ENCODE data around the gene ATP6V0B.

GRCh38 chr1:43969416-43969745, 5.4 kb upstream of the ATP6V0B start:
- no peak for TF ChIP-seq POLR2A (IDR thresholded peaks at IDR 0.05; ENCODE audit: low read depth)
- no peak for TF ChIP-seq EP300 (IDR thresholded peaks at IDR 0.05)
- TF ChIP-seq, protein P1, sequence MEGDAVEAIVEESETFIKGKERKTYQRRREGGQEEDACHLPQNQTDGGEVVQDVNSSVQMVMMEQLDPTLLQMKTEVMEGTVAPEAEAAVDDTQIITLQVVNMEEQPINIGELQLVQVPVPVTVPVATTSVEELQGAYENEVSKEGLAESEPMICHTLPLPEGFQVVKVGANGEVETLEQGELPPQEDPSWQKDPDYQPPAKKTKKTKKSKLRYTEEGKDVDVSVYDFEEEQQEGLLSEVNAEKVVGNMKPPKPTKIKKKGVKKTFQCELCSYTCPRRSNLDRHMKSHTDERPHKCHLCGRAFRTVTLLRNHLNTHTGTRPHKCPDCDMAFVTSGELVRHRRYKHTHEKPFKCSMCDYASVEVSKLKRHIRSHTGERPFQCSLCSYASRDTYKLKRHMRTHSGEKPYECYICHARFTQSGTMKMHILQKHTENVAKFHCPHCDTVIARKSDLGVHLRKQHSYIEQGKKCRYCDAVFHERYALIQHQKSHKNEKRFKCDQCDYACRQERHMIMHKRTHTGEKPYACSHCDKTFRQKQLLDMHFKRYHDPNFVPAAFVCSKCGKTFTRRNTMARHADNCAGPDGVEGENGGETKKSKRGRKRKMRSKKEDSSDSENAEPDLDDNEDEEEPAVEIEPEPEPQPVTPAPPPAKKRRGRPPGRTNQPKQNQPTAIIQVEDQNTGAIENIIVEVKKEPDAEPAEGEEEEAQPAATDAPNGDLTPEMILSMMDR (IDR thresholded peaks at IDR 0.05), result no peak

All from esophagus muscularis mucosa (tissue), 4 donors.